SJSA1 (cell line): ENCODE measurements around the gene TAPBPL. TPM values are rescaled to one million over a fixed set of nuclear protein-coding genes. Genes with fewer than 3 reads are reported as not detected.

Experiments used
- DNase-seq, 2 experiments: peaks; one replicate each; pipeline ENCODE4 v3.0.0-alpha.2; 2015 to 2020; ENCODE audit warnings: low spot score in 2 of 2, low read depth in 1 of 2
- H3K27ac ChIP-seq: fragments of 250-450 bp; sonication (Bioruptor Pico); 2 replicates; pipeline ENCODE4 v1.5.1; 2020; ENCODE audit warnings: mild to moderate bottlenecking, moderate library complexity
- H3K27me3 ChIP-seq: fragments of 250-450 bp; sonication (Bioruptor Pico); replicated peaks from 2 replicates; pipeline ENCODE4 v1.5.1; 2020; ENCODE audit warnings: mild to moderate bottlenecking, moderate library complexity
- H3K36me3 ChIP-seq: fragments of 250-450 bp; sonication (Bioruptor Pico); 2 replicates; pipeline ENCODE4 v1.5.1; 2020; ENCODE audit warnings: mild to moderate bottlenecking
- H3K4me1 ChIP-seq: fragments of 250-450 bp; sonication (Bioruptor Pico); replicated peaks from 2 replicates; pipeline ENCODE4 v1.6.1; 2021; ENCODE audit warnings: mild to moderate bottlenecking
- H3K4me3 ChIP-seq: fragments of 250-450 bp; sonication (Bioruptor Pico); 2 replicates; pipeline ENCODE4 v1.5.1; 2020; ENCODE audit warnings: mild to moderate bottlenecking
- H3K9me3 ChIP-seq: fragments of 250-450 bp; sonication (Bioruptor Pico); replicated peaks from 2 replicates; pipeline ENCODE4 v1.5.1; 2020; ENCODE audit warnings: mild to moderate bottlenecking
- total RNA-seq: library from RNA; depleted of rRNA; stranded (reverse); fragments of >200 nt; shearing (Covaris generic); gene quantifications from 2 replicates; pipeline ENCODE4 v1.2.3, GENCODE V29; 2014

The TAPBPL gene
- total RNA-seq, 1 experiment from 2014 or later, result 5.4 TPM

DNA sequence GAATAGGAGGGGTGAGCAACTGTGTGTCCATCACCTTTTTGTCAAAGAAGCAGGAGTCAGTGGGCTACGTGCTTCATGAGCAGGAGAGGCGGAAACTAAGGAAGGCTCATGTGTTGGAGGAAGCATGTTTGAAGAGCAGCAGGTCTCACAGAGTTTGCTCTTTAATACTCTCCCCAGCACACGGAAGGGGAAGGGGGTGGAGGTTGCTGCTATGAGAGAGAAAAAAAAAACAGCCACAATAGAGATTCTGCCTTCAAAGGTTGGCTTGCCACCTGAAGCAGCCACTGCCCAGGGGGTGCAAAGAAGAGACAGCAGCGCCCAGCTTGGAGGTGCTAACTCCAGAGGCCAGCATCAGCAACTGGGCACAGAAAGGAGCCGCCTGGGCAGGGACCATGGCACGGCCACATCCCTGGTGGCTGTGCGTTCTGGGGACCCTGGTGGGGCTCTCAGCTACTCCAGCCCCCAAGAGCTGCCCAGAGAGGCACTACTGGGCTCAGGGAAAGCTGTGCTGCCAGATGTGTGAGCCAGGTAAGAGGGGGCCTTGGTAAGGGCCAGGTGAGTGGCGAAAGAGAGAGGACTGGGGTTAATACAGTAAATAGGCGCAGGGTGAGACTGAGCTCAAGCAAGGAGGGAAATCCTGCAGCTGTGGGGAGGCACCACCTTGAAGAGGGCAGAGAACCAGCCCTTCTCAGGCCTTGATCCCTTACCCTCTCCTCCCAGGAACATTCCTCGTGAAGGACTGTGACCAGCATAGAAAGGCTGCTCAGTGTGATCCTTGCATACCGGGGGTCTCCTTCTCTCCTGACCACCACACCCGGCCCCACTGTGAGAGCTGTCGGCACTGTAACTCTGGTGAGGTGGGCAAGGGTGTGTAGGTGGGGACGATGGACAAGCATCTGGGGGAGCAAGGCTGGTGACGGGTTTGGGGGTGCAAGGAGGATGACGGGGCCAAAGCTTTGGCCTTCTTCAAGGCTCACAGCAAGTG, 6.8 kb upstream of the TAPBPL start, which contains the start of gene CD27:
Gene CD27 (plus strand): TSS at position 252 of the 985 bp plus-strand sequence. CDS start 141 bp downstream, at position 393.
- no peaks in the 10 kb centered on the region; the same call in 1 of the 2 replicates for H3K36me3 ChIP-seq
- no peak within 1 kb of the TSS for H3K27ac ChIP-seq
- no peaks in the 10 kb centered on the region for H3K9me3 ChIP-seq
- H3K27me3 ChIP-seq, result no peaks in the 10 kb centered on the region
- no peak for DNase-seq
- peaks cover under 1% of the 10 kb centered on the region; the same call in 1 of the 2 replicates for H3K4me1 ChIP-seq
- no peak within 1 kb of the TSS for H3K4me3 ChIP-seq

DNA sequence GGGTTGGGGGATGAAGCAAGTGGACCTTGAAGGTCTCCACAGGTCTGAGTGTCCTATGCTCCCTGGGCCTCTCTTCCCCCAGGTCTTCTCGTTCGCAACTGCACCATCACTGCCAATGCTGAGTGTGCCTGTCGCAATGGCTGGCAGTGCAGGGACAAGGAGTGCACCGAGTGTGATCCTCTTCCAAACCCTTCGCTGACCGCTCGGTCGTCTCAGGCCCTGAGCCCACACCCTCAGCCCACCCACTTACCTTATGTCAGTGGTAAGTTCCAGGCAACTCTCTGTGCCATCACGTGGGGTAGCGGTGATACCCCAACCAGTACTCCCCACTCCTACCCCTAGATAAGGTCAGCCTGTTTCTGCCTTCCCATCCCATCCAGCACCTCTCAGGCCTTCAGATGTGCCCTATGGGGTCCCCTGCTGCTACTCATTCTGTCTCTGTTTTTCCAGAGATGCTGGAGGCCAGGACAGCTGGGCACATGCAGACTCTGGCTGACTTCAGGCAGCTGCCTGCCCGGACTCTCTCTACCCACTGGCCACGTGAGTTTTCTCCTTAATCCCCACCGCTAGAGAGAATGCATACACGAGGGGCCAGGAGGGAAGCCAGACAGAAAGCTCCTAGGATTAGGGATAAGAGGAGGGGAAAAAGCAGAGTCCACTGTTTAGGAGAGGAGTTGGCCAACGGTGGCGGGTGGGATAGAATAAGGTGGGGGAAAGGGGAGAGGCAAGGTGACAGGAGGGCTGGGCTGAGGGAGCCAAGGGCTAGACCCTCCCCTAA, 1.6 kb upstream of the TAPBPL start:
- Histone ChIP-seq H3K4me3 (no peak overlapping the region), H3K27ac (no peak overlapping the region), H3K27me3 (no peaks in the 10 kb centered on the region), H3K36me3 (peaks cover 11% of the 10 kb centered on the region; the same call in 1 of the 2 replicates), H3K4me1 (peaks cover 32% of the 10 kb centered on the region), H3K9me3 (no peaks in the 10 kb centered on the region)
- DNase-seq, result no peak

DNA sequence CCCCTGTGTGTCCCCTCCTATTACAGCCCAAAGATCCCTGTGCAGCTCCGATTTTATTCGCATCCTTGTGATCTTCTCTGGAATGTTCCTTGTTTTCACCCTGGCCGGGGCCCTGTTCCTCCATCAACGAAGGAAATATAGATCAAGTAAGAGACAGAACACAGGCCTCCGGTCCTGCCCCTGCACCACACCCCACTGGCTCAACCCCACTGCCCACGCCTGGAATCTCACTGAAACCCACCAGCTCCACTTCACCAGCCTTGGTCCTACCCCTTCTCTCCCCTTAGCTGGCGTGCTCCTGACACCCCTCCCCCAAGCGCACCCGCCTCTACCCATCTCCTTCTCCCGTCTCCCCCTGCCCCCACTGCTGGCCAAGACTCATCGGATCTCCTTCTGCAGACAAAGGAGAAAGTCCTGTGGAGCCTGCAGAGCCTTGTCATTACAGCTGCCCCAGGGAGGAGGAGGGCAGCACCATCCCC, 934 bp upstream of the TAPBPL start:
- Histone ChIP-seq H3K36me3 (peaks cover 11% of the 10 kb centered on the region; the same call in 1 of the 2 replicates), H3K4me1 (peaks cover 32% of the 10 kb centered on the region), H3K4me3 (peak overlapping the region; percentile 51), H3K27ac (peak overlapping the region; percentile 79), H3K9me3 (no peaks in the 10 kb centered on the region), H3K27me3 (no peaks in the 10 kb centered on the region)
- DNase-seq, result no peak

- no peak for DNase-seq
- Histone ChIP-seq H3K27me3 (no peaks in the 10 kb centered on the region), H3K27ac (peak overlapping the region; percentile 79), H3K9me3 (no peaks in the 10 kb centered on the region), H3K4me3 (peak overlapping the region; percentile 51), H3K4me1 (peaks cover 32% of the 10 kb centered on the region), H3K36me3 (peaks cover 18% of the 10 kb centered on the region)
These were observed 552 bp downstream of the TAPBPL start for GRCh38 chr12:6452245-6452943.

DNA sequence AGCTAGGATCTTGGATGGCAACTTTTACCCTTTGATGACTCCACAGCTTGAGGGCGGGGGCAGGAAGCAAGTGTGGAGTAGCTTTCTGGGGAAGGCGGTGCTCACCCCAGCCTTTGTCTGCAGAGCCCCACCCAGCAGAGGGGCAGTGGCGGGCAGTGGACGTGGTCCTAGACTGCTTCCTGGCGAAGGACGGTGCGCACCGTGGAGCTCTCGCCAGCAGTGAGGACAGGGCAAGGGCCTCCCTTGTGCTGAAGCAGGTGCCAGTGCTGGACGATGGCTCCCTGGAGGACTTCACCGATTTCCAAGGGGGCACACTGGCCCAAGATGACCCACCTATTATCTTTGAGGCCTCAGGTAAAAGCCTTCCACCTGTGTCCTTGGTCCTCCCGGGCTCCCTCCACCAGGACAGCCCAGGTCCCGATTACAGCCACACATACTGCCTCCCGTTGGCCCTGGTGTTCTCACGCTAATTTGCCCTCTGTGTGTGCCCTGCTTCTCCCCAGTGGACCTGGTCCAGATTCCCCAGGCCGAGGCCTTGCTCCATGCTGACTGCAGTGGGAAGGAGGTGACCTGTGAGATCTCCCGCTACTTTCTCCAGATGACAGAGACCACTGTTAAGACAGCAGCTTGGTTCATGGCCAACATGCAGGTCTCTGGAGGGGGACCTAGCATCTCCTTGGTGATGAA, 1.2 kb downstream of the TAPBPL start:
- Histone ChIP-seq H3K9me3 (no peaks in the 10 kb centered on the region), H3K27ac (peak overlapping the region; percentile 79; the same call in 1 of the 2 replicates), H3K4me3 (peak overlapping the region; percentile 51), H3K4me1 (peaks cover 32% of the 10 kb centered on the region), H3K27me3 (no peaks in the 10 kb centered on the region), H3K36me3 (peaks cover 24% of the 10 kb centered on the region)
- DNase-seq, result no peak

DNA sequence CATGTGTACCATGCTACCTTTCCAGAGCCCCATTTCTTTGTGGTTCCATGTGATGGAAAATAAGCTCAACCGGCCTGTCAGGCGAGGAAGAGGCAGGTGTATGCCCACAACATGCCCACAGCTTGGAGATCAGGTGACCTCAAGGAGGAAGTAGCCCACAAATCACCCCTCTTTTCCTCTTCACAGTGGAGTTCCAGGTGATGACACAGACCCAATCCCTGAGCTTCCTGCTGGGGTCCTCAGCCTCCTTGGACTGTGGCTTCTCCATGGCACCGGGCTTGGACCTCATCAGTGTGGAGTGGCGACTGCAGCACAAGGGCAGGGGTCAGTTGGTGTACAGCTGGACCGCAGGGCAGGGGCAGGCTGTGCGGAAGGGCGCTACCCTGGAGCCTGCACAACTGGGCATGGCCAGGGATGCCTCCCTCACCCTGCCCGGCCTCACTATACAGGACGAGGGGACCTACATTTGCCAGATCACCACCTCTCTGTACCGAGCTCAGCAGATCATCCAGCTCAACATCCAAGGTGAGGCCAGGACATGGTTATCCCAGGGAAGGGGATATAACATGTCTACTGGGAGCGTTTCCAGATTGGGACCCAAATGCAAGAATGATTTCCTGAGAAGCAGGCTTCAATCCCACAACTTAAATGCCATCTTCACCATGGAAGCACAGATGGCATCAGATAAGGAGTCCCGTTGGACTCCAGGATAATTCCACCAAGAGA, 5.5 kb downstream of the TAPBPL start:
- Histone ChIP-seq H3K27me3 (no peaks in the 10 kb centered on the region), H3K4me3 (no peak overlapping the region), H3K27ac (no peak overlapping the region), H3K36me3 (peaks cover 63% of the 10 kb centered on the region), H3K4me1 (peaks cover 9% of the 10 kb centered on the region), H3K9me3 (no peaks in the 10 kb centered on the region)
- DNase-seq, result no peak

- no peaks in the 10 kb centered on the region for H3K4me1 ChIP-seq
- no peak overlapping the region for H3K27ac ChIP-seq
- H3K36me3 ChIP-seq, result peaks cover 66% of the 10 kb centered on the region
- no peaks in the 10 kb centered on the region for H3K9me3 ChIP-seq
- H3K4me3 ChIP-seq, result no peak overlapping the region
- DNase-seq, result no peak
- no peaks in the 10 kb centered on the region for H3K27me3 ChIP-seq
These were observed 6.6 kb downstream of the TAPBPL start for GRCh38 chr12:6458281-6459003.

DNA sequence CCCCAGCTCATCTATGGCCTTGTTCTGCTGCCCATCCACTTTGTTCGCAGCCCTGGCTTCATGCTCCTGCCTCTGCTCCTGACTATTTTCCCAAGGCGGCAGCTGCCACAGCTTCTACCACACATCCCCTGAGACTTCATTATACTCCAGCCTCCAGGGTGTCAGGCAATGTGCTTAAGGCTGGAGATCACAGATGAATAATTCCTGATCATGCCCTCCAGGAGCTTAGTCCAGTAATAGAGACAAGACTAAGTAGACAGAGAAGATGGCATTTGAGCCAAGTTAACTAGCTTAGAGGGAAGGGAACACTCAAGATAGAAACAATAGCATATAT, 7.1 kb downstream of the TAPBPL start:
- no peaks in the 10 kb centered on the region for H3K27me3 ChIP-seq
- no peak for DNase-seq
- H3K4me1 ChIP-seq, result no peaks in the 10 kb centered on the region
- no peak overlapping the region for H3K27ac ChIP-seq
- H3K4me3 ChIP-seq, result no peak overlapping the region
- H3K9me3 ChIP-seq, result no peaks in the 10 kb centered on the region
- peaks cover 68% of the 10 kb centered on the region for H3K36me3 ChIP-seq

GRCh38 chr12:6460751-6461371, 9.0 kb downstream of the TAPBPL start:
- H3K27ac ChIP-seq, result no peak overlapping the region
- peaks cover 85% of the 10 kb centered on the region for H3K36me3 ChIP-seq
- no peaks in the 10 kb centered on the region for H3K4me1 ChIP-seq

DNA sequence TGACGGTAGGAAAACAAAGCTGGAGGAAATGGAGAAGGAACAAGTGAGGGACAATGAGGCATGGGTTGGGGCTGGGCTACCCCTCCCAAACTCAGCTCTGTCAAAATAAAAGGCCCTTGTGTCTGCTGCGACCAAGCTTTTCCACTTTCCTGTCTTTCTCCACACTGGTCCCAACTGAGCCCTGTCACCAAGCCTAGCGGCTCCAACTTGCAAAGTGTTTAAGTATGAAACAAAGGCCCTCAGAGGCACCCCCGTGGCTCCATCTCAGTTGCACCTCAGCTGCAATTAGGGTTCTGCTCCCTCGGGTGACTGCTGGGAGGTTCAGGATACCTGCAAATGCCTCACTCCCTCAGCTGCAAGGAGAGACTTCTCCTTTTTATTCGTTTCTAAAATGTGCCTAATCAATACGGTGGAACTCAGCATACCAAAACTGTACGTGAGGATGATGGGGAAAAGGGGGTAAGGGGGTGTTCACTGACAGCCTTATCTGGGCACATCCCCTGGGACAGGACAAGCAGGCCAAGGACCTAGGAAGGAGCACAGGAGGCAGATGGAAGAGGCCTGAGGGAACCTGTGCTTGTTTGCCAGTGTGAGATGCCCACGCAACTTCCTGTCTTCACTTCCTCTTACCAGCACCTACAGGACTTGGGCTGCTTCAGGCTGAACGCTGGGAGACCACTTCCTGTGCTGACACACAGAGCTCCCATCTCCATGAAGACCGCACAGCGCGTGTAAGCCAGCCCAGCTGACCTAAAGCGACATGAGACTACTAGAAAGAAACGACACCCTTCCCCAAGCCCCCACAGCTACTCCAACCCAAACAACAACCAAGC, 9.8 kb downstream of the TAPBPL start:
- no peaks in the 10 kb centered on the region for H3K4me1 ChIP-seq
- H3K4me3 ChIP-seq, result no peak overlapping the region
- no peaks in the 10 kb centered on the region for H3K9me3 ChIP-seq
- H3K36me3 ChIP-seq, result peaks cover 93% of the 10 kb centered on the region
- no peak overlapping the region for H3K27ac ChIP-seq
- no peak for DNase-seq
- no peaks in the 10 kb centered on the region for H3K27me3 ChIP-seq

More at GRCh38 chr12:6460751-6461371, 9.0 kb downstream of the TAPBPL start:
- no peaks in the 10 kb centered on the region for H3K27me3 ChIP-seq
- no peaks in the 10 kb centered on the region for H3K9me3 ChIP-seq
- no peak overlapping the region for H3K4me3 ChIP-seq
- DNase-seq, result no peak
